Left colon (tissue), 2 donors: ENCODE results near the gene GNG14. TPM values are rescaled to one million over a fixed set of nuclear protein-coding genes. Genes with fewer than 3 reads are reported as not detected.
"Not testable (repeated sequence)": the region's sequence is repeated elsewhere in the genome, so short reads cannot be mapped to it uniquely, and the experiment has no call there.

Experiments
- ATAC-seq: fragments of 200-7000 bp; cut with Tn5 transposase; one replicate; pipeline ENCODE4 v1.9.1; 2020; ENCODE audit warnings: mild to moderate bottlenecking, moderate library complexity
- DNase-seq, 2 donors: peaks; one replicate each; pipeline ENCODE4 v3.0.0-alpha.2; 2020
- intact Hi-C, 2 donors: fragments of 100-400 bp; cut with DNase I in 1 of 2; cut with micrococcal nuclease in 1 of 2; formaldehyde crosslinking; loops; one replicate each; pipeline versions ENCODE4 v1.11.2 to v1.14.0; 2022; cut with DNase I, micrococcal nuclease
- total RNA-seq, 2 donors: library from RNA; stranded (reverse); fragmentation: NEBNext Ultra II Directional; extraction: Animal tissue kit (Norgen Biotek cat#: 25700); gene quantifications; one replicate each; pipeline ENCODE4 v1.2.1, GENCODE V29; 2021
- donor health status: DM: no; HTN: no; CAD: no.
- donor health status: DM: yes; HTN: yes; CAD: no.

Gene GNG14
- total RNA-seq, 2 donors from 2014 or later = not detected

DNA sequence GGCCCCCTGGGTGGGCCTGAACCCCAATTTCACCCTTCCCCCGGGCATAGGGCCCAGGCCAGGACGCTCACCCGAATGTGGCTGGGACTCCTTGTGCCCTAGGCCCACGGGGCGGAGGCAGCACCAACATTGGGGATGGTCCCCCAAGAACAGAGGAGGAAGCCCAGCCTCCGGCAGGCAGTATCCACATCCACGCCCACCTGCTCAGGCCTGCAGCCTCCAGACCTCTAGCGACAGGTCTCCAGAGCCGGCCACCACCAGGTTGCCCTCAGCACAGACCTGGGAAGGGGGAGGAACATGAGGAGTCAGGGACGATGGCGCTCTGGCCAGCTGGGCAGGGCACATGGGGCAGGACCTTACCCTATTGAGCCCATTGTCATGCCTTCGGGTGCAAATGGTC is 1.2 kb downstream of the GNG14 start:
- no peak for DNase-seq
- intact Hi-C loops = no loop called here
- no peak for ATAC-seq

DNA sequence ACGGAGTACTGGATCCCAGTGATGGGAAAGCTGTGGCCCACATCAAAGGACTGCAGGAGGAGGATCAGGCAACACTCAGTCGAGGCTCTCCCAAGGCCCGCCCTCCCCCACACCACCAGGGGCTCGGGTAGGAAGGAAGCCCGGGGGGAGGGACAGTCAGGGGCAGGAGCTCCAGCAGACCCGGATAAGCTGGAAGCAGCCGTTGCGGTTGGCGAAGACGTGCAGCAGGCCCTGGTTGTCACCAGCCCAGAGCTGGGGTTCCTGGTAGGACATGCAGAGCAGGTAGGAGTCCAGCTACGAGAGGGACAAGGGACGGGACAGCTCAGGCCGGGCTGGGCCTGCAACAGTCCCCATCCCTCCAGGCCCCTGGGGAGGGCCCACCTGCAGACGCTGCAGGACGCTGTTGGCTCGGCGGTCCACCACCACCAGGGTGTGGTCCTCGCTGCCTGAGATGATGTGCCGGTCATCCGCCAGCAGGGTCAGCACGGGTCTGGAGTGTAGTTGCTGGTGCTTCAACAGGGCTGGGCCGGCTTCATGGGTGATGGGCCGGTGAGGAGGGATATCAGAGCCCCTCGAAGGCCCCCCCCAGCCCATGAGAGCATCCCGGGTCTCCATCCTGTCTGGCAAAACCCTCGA is 1.9 kb downstream of the GNG14 start:
- DNase-seq (no peak), ATAC-seq (no peak)
- intact Hi-C loops = no loop called here

DNA sequence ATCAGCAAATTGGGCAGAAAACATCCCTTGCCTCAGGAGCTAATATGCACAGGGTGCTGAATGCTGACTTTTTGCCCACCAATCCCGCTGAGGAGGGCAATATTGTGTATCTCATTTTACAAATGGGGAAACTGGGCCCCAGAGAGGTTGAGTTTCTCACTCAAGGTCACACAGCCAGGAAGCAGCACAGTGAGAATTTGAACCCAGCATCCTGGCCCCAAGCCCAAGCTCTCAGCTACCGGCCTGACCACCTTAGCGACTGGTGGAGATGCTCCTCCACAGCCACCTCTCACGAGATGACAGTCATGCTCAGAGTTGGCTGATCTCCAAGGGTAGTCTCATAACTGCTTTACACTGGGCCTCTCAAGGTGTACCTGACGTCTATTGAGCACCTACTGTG is 5.2 kb downstream of the GNG14 start:
- no peak for ATAC-seq
- intact Hi-C loops = no loop called here
- DNase-seq = no peak

DNA sequence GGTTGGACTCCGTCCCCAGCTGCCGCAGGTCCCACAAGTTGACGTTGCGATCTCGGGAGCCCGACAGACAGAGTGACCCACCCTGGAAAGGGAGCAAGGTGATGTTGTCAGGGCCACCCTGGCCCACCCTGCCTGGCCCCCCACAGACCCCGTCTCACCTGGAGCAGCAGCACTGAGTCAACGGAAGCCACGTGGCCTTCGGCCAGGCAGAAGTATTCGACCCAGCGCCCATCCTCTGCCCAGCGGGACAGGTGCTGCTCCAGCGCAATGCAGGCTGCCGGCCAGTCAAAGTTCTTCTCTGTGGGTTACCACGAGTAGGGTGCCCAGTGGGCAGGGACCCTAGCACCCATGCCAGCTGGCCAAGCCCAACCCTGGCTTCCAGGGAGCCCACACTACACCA is 6.8 kb downstream of the GNG14 start:
- intact Hi-C loops = no loop called here
- DNase-seq (no peak), ATAC-seq (no peak)

DNA sequence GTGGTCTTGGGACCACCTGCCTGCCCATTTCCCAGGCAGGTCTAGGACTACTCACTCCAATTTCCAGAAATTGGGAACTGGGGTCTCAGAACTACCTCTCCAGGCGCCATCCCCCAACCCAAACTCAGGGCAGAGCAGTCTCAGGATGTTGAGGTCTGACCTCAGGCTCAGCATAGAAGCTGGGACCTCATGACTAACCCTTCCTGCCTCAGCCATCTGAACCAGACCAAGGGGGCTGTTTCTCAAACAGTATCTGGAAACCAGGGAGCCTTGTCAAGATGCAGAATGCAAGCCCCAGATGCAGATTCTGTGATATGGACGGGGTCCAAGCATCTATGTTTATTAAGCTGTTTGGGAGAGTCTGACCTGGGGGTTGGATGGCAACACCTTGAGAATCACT is 7.3 kb downstream of the GNG14 start:
- no peak for DNase-seq
- ATAC-seq = no peak
- intact Hi-C loops = no loop called here

DNA sequence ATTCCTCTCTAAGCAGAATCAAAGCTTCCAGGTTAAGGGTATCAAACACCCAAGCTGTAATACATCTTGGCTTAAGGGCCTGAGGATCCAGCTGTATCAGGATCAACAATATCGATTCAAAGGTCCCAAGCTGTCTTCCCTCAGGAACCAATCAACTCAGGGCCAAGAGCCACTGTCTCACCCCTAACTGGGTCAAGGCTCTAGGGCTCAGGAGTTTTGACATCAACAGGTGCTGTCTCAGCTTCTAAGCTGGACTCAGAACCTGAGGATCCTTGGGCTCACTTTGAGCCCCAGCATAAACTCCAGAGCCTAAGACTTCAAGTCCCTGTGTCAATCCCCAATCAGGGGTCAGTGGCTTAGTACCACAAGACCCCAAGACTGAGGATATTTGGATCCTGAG is 7.7 kb downstream of the GNG14 start:
- no peak for ATAC-seq
- no peak for DNase-seq
- intact Hi-C loops = no loop called here

DNA sequence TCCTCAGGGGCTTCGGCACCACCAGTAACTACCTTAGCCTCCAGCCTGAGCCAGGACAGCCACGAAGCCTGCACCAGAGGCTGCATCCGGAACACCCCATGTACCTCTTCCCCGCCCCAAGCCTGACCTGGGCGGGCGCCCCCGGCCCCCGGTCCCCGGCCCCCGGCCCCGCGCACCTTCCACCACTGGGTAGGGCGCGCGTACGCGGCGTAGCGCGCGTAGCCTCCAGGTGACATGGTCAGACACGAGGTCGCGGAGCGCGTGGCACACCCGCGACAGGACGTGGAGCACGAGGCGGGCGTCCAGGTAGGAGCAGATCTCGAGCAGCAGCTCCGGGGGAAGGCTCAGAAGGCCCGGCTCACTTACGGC is 8.2 kb downstream of the GNG14 start:
- peak in 1 of 2 donors; percentile 23 for DNase-seq
- peak; percentile 55 for ATAC-seq

DNA sequence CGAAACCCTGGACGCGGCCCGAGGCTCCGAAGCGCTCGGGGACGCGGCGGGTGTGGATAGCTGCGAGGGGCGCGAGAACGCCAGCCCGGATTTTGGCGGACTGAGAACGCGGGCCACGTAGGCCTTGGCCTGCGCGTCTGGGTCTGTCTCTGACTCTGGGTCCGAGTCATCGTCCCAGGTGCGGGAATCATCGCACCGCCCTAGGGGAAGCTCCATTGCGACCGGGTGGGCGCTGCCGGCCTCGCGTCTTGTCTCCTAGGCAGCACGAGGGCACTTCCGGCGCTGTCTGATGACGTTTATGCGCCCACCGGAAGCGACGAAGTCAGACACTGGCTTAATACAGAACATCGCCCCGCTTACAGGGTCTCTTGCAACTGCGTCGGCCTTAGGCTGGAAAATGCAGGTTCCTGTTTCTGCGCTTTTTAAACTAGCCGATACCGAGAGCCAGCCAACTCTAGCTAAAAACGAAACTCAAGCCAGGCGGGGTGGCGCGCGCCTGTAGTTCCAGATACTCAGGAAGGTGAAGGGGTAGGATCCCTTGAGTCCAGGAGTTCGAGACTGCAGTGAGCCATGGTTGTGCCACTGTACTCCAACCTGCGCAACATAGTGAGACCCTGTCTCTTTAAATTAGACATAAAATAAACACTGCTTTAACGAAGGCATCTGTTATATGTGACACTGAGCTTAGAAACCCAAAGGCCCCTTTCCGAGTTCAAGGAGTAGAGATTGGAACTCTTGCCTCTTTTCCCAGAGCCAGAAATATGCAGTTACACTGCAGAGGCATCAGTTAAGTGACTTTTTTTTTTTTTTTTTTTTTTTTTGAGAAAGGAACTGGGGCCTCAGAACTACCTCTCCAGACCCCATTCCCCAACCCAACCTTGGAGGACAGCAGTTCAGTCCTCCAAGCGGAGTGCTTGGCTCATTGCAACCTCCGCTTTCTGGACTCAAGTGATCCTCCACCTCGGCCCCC is 8.9 kb downstream of the GNG14 start, which contains the start of gene FBXW9:
Gene FBXW9 (minus strand): TSS at position 266 of the 970 bp plus-strand sequence. CDS start 50 bp downstream, at position 216.
- DNase-seq = peak; percentile 93 to 98
- peak; percentile 94 for ATAC-seq
- intact Hi-C loops = no loop called here

More for the DNA sequence above, 8.2 kb downstream of the GNG14 start:
- intact Hi-C loops = no loop called here

DNA sequence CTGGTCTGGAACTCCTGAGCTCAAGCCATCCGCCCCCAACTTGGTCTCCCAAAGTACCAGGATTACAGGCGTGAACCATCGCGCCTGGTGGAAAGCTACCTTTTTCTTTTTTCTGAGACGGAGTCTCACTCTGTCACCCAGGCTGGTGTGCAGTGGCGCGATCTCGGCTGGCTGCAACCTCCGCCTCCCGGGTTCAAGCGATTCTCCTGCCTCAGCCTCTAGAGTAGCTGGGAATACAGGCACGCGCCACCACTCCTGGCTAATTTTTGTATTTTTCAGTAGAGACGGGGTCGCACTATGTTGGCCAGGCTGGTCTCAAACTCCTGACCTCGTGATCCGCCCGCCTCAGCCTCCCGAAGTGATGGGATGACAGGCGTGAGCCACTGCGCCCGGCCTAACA is 9.6 kb downstream of the GNG14 start:
- intact Hi-C loops = not testable (repeated sequence)

DNA sequence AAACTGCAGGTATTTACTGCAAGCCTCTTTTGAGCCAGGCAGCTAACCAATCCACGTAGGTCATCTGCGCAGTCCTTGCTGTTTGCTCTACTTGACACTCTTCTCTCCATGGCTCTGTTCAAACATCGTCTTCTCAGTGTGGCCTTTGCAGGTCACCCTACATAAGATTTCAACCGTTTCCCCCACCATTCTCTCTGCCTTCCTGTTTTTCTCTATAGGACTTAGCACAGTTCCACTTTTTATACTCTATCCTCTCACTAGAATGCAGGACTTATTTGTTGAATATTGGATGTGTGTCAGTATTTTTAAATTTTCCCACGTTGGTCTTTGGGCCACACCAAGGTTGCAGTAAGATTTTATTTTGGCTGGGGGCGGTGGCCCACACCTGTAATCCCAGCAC is 10.3 kb downstream of the GNG14 start:
- no peak for ATAC-seq

More for the DNA sequence above, 9.6 kb downstream of the GNG14 start:
- ATAC-seq, DNase-seq: not testable (repeated sequence)

DNA sequence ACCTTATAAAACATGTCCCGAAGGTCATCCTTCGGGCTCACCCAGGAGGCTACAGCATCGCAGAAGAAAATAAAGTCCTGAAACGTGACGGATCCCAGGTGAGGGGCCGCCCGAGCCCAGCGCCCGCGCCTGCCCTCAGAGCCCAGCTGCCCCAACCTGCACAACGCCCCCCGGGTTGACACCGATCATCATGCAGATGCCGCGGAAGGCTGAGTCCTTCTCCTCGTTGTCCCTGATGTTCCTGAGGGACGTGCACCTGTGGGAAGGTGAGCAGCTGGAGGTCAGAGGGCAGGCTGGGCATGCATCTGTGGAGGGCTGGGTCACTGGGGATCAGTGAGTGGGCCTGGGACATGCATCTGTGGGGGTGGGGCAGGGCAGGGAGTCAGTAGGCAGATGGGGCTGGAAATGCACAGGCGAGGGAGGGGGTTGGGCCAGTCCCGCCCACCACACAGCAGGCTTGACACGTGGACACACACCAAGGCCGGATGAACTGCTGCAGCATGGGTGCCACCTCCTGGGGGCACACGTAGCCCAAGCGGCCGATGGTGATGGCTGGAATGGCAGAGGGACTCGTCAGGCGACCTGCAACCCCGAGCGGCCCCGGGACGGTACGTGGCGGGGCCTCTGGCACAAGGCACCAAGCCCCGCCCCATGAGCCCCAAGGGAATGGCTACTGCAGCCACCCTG is 13.9 kb downstream of the GNG14 start:
- ATAC-seq (no peak), DNase-seq (no peak)
- intact Hi-C loops = no loop called here

More for the DNA sequence above, 10.3 kb downstream of the GNG14 start:
- no peak for DNase-seq
- intact Hi-C loops = no loop called here

DNA sequence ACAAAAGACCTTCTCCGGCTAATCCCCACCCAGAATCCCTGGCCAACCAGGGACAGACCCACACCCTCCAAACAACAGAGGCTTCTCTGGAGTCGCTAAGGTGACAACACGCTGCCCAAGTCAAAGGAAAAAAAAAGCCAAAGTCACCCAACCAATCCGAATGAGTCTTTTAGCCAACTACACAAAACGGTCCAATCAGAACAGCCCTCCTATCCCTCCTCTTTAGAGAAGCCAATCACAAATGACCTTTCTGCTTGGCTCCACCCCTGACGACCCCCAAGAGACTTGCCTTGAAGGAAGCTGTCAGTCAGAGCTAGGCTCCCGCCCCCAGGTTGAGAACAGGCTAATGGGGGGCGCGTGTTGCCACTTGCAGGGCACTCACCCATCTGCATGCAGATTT is 15.2 kb downstream of the GNG14 start:
- no peak for ATAC-seq

DNA sequence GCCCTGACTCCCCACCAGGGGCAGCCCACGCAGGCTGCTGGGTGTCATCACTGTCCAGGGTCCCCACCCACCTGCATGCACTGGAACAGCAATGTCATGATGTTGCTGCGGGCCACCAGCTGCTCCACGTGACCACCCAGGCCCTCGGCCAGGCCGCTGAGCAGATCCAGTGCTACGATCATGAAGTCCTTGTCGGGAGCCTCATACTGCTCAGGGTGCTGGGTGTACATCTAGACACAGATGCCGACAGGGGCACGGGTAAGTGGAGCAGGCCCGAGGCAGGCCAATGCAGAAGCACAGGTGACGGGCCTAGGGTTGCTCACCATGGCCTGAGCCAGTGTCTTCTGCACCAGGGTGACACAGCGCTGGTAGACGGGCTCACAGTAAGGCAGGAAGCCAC is 17.4 kb downstream of the GNG14 start:
- ATAC-seq (no peak), DNase-seq (no peak)
- intact Hi-C loops = no loop called here

More for the DNA sequence above, 15.2 kb downstream of the GNG14 start:
- intact Hi-C loops = no loop called here
- peak in 1 of 2 donors; percentile 3 for DNase-seq

DNA sequence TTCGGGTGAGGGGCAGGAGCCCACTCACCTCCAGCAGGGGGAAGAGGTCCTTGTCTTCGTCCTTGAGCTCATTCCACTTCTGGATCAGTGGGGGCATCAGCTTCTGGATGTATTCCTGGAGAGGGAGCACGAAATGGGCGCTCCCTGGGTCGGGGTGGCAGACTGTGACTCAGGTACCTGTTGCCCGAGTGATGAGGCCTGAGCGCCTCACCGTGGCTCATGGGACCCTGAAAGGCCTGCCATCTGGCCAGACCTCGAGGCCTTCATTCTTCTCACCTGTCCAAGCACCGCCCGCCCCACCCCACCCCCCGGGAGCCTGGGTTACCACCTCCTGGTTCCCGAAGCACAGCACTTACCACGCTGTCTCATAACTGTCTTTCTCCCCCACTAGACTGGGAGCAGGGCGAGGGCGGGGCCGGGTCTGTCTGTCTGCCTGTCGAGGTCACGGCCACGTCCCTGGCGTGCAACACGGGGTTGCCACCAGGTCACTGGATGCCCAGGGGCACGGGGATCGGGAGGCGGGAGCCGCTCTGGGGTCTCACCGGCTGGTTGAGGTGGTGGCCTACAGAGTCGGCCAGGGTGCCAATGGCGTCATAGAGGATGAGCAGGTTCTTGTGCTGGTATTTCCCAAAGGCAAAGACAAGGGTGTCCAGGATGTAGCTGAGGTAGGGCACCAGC is 18.0 kb downstream of the GNG14 start:
- intact Hi-C loops = no loop called here
- no peak for ATAC-seq

DNA sequence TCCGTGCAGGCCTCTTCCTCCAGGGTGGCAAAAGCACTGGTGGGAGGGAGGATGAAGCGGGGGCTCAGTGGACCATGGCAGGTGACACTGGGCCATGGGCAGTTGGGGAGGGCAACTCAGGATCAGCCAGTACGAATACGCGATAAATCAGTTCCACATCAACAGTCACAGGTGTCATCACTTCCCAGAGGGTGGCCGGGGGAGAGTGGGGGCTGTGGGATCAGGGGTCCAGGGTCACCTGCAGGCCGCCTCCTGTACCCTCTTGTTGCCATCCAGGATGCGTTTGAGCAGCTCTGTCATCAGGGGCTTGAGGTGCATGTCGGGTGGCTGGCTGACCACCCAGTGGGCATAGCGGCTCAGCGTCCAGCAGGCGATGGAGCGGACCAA is 18.5 kb downstream of the GNG14 start:
- intact Hi-C loops = no loop called here
- ATAC-seq = no peak

More for the DNA sequence above, 18.0 kb downstream of the GNG14 start:
- DNase-seq = no peak

DNA sequence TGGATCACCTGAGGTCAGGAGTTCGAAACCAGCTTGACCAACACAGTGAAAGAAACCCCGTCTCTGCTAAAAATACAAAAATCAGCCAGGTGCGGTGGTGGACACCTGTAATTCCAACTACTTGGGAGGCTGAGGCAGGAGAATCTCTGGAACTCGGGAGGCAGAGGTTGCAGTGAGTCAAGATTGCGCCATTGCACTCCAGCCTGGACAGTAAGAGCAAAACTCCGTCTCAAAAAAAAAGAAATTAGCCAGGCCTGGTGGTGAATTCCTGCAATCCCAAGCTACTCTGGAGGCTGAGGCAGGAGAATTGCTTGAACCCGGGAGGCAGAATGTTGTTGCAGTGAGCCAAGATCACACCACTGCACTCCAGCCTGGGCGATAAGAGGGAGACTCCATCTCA is 20.8 kb downstream of the GNG14 start:
- no peak for ATAC-seq
- intact Hi-C loops = no loop called here
- no peak for DNase-seq

More for the DNA sequence above, 18.5 kb downstream of the GNG14 start:
- no peak for DNase-seq

DNA sequence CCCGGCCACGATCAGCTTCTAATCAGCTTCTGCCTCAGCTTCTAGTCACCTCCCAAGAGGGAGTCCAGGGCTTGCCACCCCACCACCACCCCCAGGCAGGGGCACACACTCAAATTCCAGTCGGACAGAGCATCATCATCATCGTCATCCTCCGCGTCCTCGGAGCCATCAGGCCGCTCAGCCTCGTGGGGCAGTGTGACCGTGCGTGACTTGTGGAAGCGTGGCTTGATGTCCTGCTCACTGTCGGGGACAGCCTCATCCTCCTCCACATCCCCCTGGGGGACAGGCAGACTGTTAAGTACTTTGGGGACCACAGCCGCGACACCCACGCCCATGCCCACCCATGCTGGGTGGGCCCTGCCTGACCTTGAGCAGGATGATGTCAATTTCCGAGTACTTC is 23.4 kb downstream of the GNG14 start:
- no peak for DNase-seq
- intact Hi-C loops = no loop called here
- no peak for ATAC-seq

DNA sequence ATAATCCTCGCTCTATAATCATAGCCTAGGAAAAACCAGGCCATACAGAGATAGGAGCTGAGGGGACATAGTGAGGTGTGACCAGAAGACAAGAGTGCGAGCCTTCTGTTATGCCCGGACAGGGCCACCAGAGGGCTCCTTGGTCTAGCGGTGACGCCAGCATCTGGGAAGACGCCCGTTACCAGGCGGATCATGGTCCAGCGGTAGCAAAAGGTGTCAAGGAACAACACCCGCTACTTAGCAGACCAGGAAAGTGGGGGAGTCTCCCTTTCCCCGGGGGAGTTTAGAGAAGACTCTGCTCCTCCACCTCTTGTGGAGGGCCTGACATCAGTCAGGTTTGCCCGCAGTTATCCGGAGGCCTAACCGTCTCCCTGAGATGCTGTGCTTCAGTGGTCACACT is 24.3 kb downstream of the GNG14 start:
- intact Hi-C loops, ATAC-seq: not testable (repeated sequence)
- DNase-seq = peak in 1 of 2 donors; percentile 38

DNA sequence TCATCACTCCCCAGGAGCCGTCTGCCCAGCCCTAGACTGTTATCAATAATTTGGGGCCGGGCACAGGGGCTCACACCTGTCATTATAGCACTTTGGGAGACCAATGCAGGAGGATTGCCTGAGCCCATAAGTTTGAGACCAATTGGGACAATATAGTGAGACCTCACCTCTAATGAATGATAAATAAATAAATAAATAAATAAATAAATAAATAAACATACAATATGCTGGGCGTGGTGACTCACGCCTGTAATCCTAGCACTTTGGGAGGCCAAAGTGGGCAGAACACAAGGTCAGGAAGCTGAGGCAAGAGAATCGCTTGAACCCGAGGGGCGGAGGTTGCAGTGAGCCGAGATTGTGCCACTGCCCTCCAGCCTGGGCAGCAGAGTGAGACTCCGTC is 25.5 kb downstream of the GNG14 start:
- intact Hi-C loops, ATAC-seq: not testable (repeated sequence)

More for the DNA sequence above, 25.5 kb downstream of the GNG14 start:
- DNase-seq = not testable (repeated sequence)
